ENCODE results near the gene CIDEA. TPM values are rescaled to one million over a fixed set of nuclear protein-coding genes. Genes with fewer than 3 reads are reported as not detected.

The CIDEA gene
- total RNA-seq, 1 experiment from 2014 or later: not detected

DNA sequence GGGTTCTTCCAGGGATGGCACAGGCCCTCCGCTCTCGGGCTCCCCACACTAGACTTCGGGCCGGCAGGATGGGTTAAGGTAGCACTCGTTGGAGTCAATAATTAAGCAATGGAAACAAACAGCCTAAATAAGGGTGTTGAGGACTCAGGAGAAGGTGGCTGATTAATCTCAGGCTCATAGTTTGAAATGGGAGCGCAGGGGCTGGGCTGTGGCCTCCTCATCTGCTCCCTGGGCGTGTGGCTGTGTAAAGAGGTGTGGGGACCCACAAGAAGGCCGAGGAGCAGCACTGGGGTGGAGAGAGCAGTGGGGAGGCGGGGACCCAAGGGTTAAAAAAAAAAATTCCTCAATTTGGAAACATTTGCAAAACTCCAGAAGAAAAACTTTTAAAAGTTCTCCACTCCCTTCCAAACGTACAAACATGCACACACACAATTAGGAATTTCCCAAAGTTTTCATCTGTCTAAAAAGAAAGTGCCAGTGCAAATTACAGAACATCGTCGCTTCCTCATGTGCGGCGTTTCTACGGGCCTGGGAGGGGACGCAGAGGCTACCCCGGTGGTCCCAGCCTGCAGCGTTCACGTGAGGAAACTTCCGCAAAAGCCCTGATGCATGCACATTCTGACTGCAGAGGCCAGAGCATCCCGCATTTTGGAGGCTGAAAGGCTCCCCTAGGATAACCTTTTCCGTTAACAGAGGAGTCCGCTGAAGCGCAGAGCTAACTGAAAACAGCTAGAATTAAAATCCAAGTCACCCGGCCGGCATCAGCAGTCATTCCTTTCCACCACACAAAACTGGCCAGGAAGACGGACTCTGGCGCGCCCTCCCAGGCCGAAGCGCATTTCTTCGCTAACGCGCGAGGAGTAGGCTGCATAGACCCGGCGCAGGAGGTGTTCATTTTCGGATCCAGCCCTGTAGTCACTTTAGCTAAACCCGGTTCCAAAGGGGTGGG lies 52.9 kb downstream of the CIDEA start:
- H3K4me3 Mint-ChIP-seq: peak overlapping the region; percentile 81 to 89
- Histone ChIP-seq H3K4me2 (ENCODE audit: insufficient read depth, insufficient read length, low read length) (peak overlapping the region; percentile 60), H3K79me1 (ENCODE audit: insufficient read depth, low read depth, low read length, poor library complexity, severe bottlenecking) (no peaks in the 10 kb centered on the region), H3K23me2 (ENCODE audit: insufficient read length, low read depth, low read length, poor library complexity, severe bottlenecking) (peaks cover 14% of the 10 kb centered on the region), H2BK5ac (ENCODE audit: insufficient read length, low read length) (no peak overlapping the region), H4K91ac (ENCODE audit: insufficient read length, low read depth, low read length) (no peak overlapping the region), H2AK5ac (ENCODE audit: insufficient read length, low read length) (no peak overlapping the region), H2BK20ac (ENCODE audit: low read depth, low read length, poor library complexity, severe bottlenecking) (no peak overlapping the region), H4K8ac (replicated peaks; ENCODE audit: insufficient read length, low read depth, low read length) (no peak overlapping the region), H2BK15ac (ENCODE audit: low read depth, low read length) (no peak overlapping the region), H3K4me1 (ENCODE audit: insufficient read depth, low read length) (peaks cover 4% of the 10 kb centered on the region; the same call in 1 of the 2 replicates), H3K9ac (ENCODE audit: extremely low read depth, insufficient read length, low read length) (no peak overlapping the region), H3K9me3 (ENCODE audit: control insufficient read depth, low read depth, low read length) (peaks cover under 1% of the 10 kb centered on the region), H4K20me1 (ENCODE audit: control insufficient read depth, insufficient read depth, insufficient read length) (no peaks in the 10 kb centered on the region), H3K23ac (ENCODE audit: insufficient read length, low read depth, low read length) (no peak overlapping the region), H4K5ac (ENCODE audit: insufficient read length, low read depth, low read length) (no peak overlapping the region), H2AFZ (ENCODE audit: low read length) (no peak overlapping the region), H3T11ph (ENCODE audit: low read length) (no peak overlapping the region), H2BK12ac (ENCODE audit: insufficient read length, low read depth, low read length) (no peak overlapping the region), H3K14ac (ENCODE audit: insufficient read depth, low read length) (peak overlapping the region; percentile 37; the same call in 1 of the 2 replicates), H3K79me2 (ENCODE audit: insufficient read depth, low read length) (peaks cover 2% of the 10 kb centered on the region; the same call in 1 of the 2 replicates), H3K27me3 (ENCODE audit: insufficient read depth, low read length) (peaks cover 7% of the 10 kb centered on the region; the same call in 1 of the 2 replicates), H3K4ac (ENCODE audit: low read depth, low read length) (no peak overlapping the region), H2BK120ac (ENCODE audit: low read depth, low read length, poor library complexity, severe bottlenecking) (no peak overlapping the region), H3K27ac (ENCODE audit: insufficient read length, low read depth, low read length) (no peak overlapping the region), H3K56ac (ENCODE audit: insufficient read length, low read depth, low read length) (no peak overlapping the region), H3K18ac (ENCODE audit: insufficient read length, low read depth, low read length) (no peak overlapping the region)
- H3K4me1 Mint-ChIP-seq: peaks cover 25 to 31% of the 10 kb centered on the region in 2 experiments
- H3K36me3 Mint-ChIP-seq (ENCODE audit: insufficient read depth in 1 of 3, low read depth in 3 of 3): peaks cover 24 to 26% (median 26%) of the 10 kb centered on the region in 3 experiments
- H3K9me3 Mint-ChIP-seq: peaks cover 5 to 12% of the 10 kb centered on the region in 2 experiments; a peak in 4 of 5 replicates
- DNase-seq: no peak
- no CpG with 5 or more reads among the region's 39 CpGs for WGBS (ENCODE audit: extremely low coverage, insufficient read length, low lambda C conversion rate)
- H3K27ac Mint-ChIP-seq: peak overlapping the region in 1 of 3 experiments; percentile 55; a peak in 1 of 7 replicates
- H3K27me3 Mint-ChIP-seq (ENCODE audit: low read depth): peaks cover 32% of the 10 kb centered on the region
- TF ChIP-seq, protein P1, sequence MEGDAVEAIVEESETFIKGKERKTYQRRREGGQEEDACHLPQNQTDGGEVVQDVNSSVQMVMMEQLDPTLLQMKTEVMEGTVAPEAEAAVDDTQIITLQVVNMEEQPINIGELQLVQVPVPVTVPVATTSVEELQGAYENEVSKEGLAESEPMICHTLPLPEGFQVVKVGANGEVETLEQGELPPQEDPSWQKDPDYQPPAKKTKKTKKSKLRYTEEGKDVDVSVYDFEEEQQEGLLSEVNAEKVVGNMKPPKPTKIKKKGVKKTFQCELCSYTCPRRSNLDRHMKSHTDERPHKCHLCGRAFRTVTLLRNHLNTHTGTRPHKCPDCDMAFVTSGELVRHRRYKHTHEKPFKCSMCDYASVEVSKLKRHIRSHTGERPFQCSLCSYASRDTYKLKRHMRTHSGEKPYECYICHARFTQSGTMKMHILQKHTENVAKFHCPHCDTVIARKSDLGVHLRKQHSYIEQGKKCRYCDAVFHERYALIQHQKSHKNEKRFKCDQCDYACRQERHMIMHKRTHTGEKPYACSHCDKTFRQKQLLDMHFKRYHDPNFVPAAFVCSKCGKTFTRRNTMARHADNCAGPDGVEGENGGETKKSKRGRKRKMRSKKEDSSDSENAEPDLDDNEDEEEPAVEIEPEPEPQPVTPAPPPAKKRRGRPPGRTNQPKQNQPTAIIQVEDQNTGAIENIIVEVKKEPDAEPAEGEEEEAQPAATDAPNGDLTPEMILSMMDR (conservative IDR thresholded peaks at IDR 0.05): no peak
